AG09309 (cell line): ENCODE results near the gene CDRT4.

ENCODE experiments used
- DNase-seq: peaks from one replicate; pipeline ENCODE4 v3.0.0-alpha.2; 2010; ENCODE audit warnings: low read depth
- H3K4me3 ChIP-seq: 2 replicates; pipeline ENCODE4 v1.5.1; 2011; ENCODE audit warnings: mild to moderate bottlenecking, low read depth, low read length, moderate library complexity; ENCODE audit not compliant: control insufficient read depth
- CTCF ChIP-seq: IDR thresholded peaks from 2 replicates; pipeline ENCODE4 v1.5.1; 2011; ENCODE audit warnings: mild to moderate bottlenecking, low read depth, low read length, inconsistent platforms; ENCODE audit not compliant: insufficient read depth, control insufficient read depth; ENCODE audit errors: missing control alignments

The CDRT4 gene

GRCh38 chr17:15395091-15395490 is 72.3 kb downstream of the CDRT4 start:
- DNase-seq: no peak
- TF ChIP-seq CTCF: no peak
- no peak overlapping the region for H3K4me3 ChIP-seq

DNA sequence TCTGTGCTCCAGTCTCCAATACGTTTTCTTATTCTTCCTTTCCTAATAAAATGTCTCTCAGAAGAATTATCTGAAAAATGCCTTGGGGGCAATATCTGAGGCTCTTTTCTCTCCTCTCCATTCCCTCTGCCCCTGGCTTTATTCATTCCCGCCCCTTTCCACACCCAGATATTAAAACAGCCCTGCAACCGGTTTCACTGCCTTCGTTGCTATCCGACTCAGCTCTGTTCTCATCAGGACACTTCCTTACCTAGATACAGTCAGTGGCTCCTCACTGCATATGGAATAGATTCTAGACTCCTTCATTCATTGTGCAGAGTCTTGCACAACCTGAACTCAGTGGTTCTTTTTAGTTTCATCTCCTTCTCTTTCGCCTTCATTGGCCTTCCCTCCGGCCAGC is 74.0 kb downstream of the CDRT4 start:
- no peak overlapping the region for H3K4me3 ChIP-seq
- TF ChIP-seq CTCF: no peak
- no peak for DNase-seq

- DNase-seq: peak; percentile 86
- no peak overlapping the region for H3K4me3 ChIP-seq
- TF ChIP-seq CTCF: no peak
These were observed 75.1 kb downstream of the CDRT4 start for GRCh38 chr17:15392326-15392741.

DNA sequence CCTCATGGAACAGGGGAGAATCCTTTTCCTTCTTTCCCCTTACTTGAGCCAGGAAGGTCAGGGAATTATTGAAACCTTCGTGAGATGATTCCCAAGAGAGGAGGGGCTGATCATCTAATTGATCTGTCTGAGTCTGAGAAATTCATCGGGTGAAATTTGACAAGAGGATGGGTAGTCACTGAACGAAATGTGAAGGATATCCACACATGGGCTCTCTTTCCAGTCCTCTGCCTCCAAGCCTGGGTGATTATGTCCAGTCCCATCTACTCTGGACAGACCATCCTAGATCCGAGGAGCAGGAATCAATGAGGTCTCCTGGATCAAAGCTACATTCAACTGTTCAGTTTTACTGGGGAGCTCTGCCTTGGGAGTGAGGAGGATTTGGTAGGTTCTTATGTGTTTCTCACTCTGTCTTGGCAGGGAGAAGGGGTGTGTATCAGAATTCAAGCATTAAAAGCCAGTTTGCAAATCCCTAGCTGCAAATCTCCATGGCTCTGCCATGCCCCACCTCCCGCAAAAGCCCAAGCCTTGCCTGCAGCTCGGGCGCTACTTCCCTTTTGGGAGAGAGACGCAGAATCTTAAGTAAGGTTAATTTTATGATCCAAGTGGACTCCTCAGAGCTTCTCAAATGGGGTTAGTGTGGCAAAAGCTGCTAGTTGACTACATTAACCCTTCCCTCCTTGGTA is 78.9 kb downstream of the CDRT4 start:
- H3K4me3 ChIP-seq: no peak overlapping the region
- no peak for DNase-seq
- TF ChIP-seq CTCF: no peak

- no peak for DNase-seq
- no peak overlapping the region for H3K4me3 ChIP-seq
- TF ChIP-seq CTCF: no peak
These were observed 81.3 kb downstream of the CDRT4 start for GRCh38 chr17:15386083-15386482.
